Measurements from ENCODE around the gene CYP1A2. TPM values are rescaled to one million over a fixed set of nuclear protein-coding genes. Genes with fewer than 3 reads are reported as not detected.

CYP1A2 gene
- total and polyA plus RNA-seq, 2 donors (not counting 1 experiment from before 2014, with no cell fraction given), result not detected

- ATAC-seq (ENCODE audit: low read depth), result peak; percentile 22
- H3K4me3 Mint-ChIP-seq, result peak overlapping the region; percentile 93
- Histone ChIP-seq H3K9ac (ENCODE audit: low read length) (peak overlapping the region; percentile 68), H3K36me3 (replicated peaks in 1 of 2; ENCODE audit: control extremely low read depth in 1 of 2, control insufficient read depth in 1 of 2, extremely low read depth in 1 of 2, insufficient read depth in 2 of 2, low read length in 1 of 2) (peaks cover 0 to 46% of the 10 kb centered on the region in 2 experiments), H3K27me3 (replicated peaks in 1 of 4; ENCODE audit: control extremely low read depth in 1 of 4, control insufficient read depth in 3 of 4, insufficient read depth in 4 of 4, low read length in 3 of 4) (no peaks in the 10 kb centered on the region), H3K4me3 (ENCODE audit: control extremely low read depth in 1 of 5, extremely low read depth in 1 of 5, insufficient read depth in 1 of 5, low read depth in 2 of 5, low read length in 4 of 5) (peak overlapping the region; percentile 46 to 81 (median 67)), H3K4me2 (replicated peaks; ENCODE audit: low read depth, low read length, poor library complexity, severe bottlenecking) (peak overlapping the region; percentile 91), H3K4me1 (ENCODE audit: control insufficient read depth in 2 of 2, insufficient read depth in 2 of 2, low read length in 2 of 2) (peaks cover 82 to 99% of the 10 kb centered on the region in 2 donors), H3K9me3 (ENCODE audit: control extremely low read depth in 1 of 3, control insufficient read depth in 2 of 3, insufficient read depth in 1 of 3, low read length in 2 of 3) (no peaks in the 10 kb centered on the region), H3K27ac (ENCODE audit: low read length in 2 of 2) (peak overlapping the region; percentile 90 to 93), H4K20me1 (ENCODE audit: control insufficient read depth, insufficient read depth, low read length, poor library complexity, severe bottlenecking) (peaks cover 57% of the 10 kb centered on the region), H3K79me2 (ENCODE audit: control insufficient read depth, insufficient read depth, low read length) (peaks cover 82% of the 10 kb centered on the region), H2AFZ (ENCODE audit: insufficient read depth, low read depth, low read length, poor library complexity, severe bottlenecking) (no peak overlapping the region)
- ChIA-PET CTCF (interaction anchor here (0.7 to 37.1 kb wide), 4 partner anchors 4 to 326 kb away, joined by 3 to 2548 read pairs (median 1332); partner anchors contain the start of genes CSK and LMAN1L), POLR2A (interaction anchor here (0.7 to 15.8 kb wide), 6 partner anchors 7 to 665 kb away, joined by 3 to 572 read pairs (median 3); partner anchors contain the start of genes CSK and ULK3)
- H3K9me3 Mint-ChIP-seq (ENCODE audit: insufficient read depth), result no peaks in the 10 kb centered on the region
- 1% methylated on average over 11 of the region's 15 CpGs for WGBS (ENCODE audit: insufficient coverage)
- no peaks in the 10 kb centered on the region for H3K27me3 Mint-ChIP-seq
- peak overlapping the region; percentile 99 for H3K27ac Mint-ChIP-seq
- peak; percentile 84 for DNase-seq
- intact Hi-C loops (cut with micrococcal nuclease), result no loop called here
- TF ChIP-seq CTCF (IDR thresholded peaks at IDR 0.05), result no peak
- no peak for TF ChIP-seq EZH2 (IDR thresholded peaks at IDR 0.05; ENCODE audit: borderline replicate concordance, insufficient read depth, low read depth, low read length, poor library complexity, severe bottlenecking)
- peaks cover 97% of the 10 kb centered on the region for H3K4me1 Mint-ChIP-seq
Observed at GRCh38 chr15:74790080-74790916, 41.7 kb downstream of the CYP1A2 start.
